SU-DHL-6 (cell line): ENCODE results near the gene GRM8.

Source experiments
- H2AFZ ChIP-seq: fragments of 200-600 bp; sonication (generic); 2 replicates; pipeline ENCODE4 v1.6.1; 2014; ENCODE audit warnings: low read depth, mild to moderate bottlenecking, moderate library complexity, mixed read lengths, antibody characterized with exemption, low read length; ENCODE audit not compliant: severe bottlenecking
- H3F3A ChIP-seq: fragments of 200-600 bp; shearing (Covaris generic); 2 replicates; pipeline ENCODE4 v1.6.0; 2016; ENCODE audit warnings: antibody characterized with exemption, mild to moderate bottlenecking; ENCODE audit not compliant: insufficient read depth
- H3K27ac ChIP-seq: fragments of 200-600 bp; sonication (generic); 2 replicates; pipeline ENCODE4 v1.5.1; 2016; ENCODE audit warnings: low read depth, mild to moderate bottlenecking, low read length, moderate library complexity, mixed read lengths
- H3K27me3 ChIP-seq: fragments of 200-600 bp; sonication (generic), shearing (Covaris generic); 2 replicates; pipeline ENCODE4 v1.6.0; 2014; ENCODE audit warnings: mild to moderate bottlenecking, low read length
- H3K36me3 ChIP-seq: fragments of 200-600 bp; sonication (generic); 2 replicates; pipeline ENCODE4 v1.6.1; 2014; ENCODE audit warnings: mild to moderate bottlenecking, low read length, mixed read lengths
- H3K4me2 ChIP-seq: fragments of 300-600, 200-600 bp; shearing (Covaris generic), sonication (generic); 2 replicates; pipeline ENCODE4 v1.6.0; 2014; ENCODE audit warnings: low read length, low read depth, mild to moderate bottlenecking; ENCODE audit not compliant: poor library complexity, severe bottlenecking
- H3K4me3 ChIP-seq: fragments of 200-600 bp; sonication (generic); 2 replicates; pipeline ENCODE4 v1.5.1; 2014; ENCODE audit warnings: antibody characterized with exemption, low read length, mild to moderate bottlenecking, mixed read lengths; ENCODE audit not compliant: insufficient read depth, poor library complexity, severe bottlenecking
- H3K79me2 ChIP-seq: fragments of 200-600 bp; sonication (generic); 2 replicates; pipeline ENCODE4 v1.6.1; 2014; ENCODE audit warnings: mild to moderate bottlenecking, low read length, moderate library complexity; ENCODE audit not compliant: insufficient read depth
- H3K9ac ChIP-seq: fragments of 200-600 bp; sonication (generic); 2 replicates; pipeline ENCODE4 v1.7.0; 2014; ENCODE audit warnings: mild to moderate bottlenecking, low read length
- H3K9me2 ChIP-seq: fragments of 200-600 bp; sonication (generic); replicated peaks from 2 replicates; pipeline ENCODE4 v1.6.1; 2014; ENCODE audit warnings: low read length; ENCODE audit not compliant: insufficient read depth
- H3K9me3 ChIP-seq: fragments of 200-600 bp; sonication (generic); 2 replicates; pipeline ENCODE4 v1.6.1; 2014; ENCODE audit warnings: low read length, mixed read lengths; ENCODE audit not compliant: insufficient read depth
- H4K20me1 ChIP-seq: fragments of 200-600 bp; sonication (generic); 2 replicates; pipeline ENCODE4 v1.6.1; 2014; ENCODE audit warnings: low read depth, mild to moderate bottlenecking, antibody characterized with exemption, low read length, moderate library complexity, mixed read lengths
- EZH2phosphoT487 ChIP-seq: fragments of 200-600 bp; sonication (generic), shearing (Covaris generic); conservative IDR thresholded peaks from 2 replicates; pipeline ENCODE4 v1.6.1; 2018; ENCODE audit warnings: mild to moderate bottlenecking, antibody characterized with exemption, low read length, moderate library complexity, mixed read lengths
- TF ChIP-seq, protein P1 (sequence below): fragments of 200-600 bp; sonication (generic); IDR thresholded peaks from one replicate; pipeline ENCODE4 v1.5.1; 2017; ENCODE audit warnings: antibody characterized with exemption, mild to moderate bottlenecking, low read length, moderate library complexity; ENCODE audit not compliant: insufficient read depth, poor library complexity, severe bottlenecking

The GRM8 gene

GRCh38 chr7:127162366-127162765, 90.4 kb downstream of the GRM8 start:
- H3K9me2 ChIP-seq = no peaks in the 10 kb centered on the region
- H3K4me2 ChIP-seq = no peak overlapping the region
- no peak overlapping the region for H3K9ac ChIP-seq
- no peak overlapping the region for H3K4me3 ChIP-seq
- H3K27ac ChIP-seq = no peak overlapping the region
- no peaks in the 10 kb centered on the region for H4K20me1 ChIP-seq
- H3K36me3 ChIP-seq = no peaks in the 10 kb centered on the region
- H3K79me2 ChIP-seq = no peaks in the 10 kb centered on the region
- H3F3A ChIP-seq = no peaks in the 10 kb centered on the region
- no peak overlapping the region for H2AFZ ChIP-seq
- TF ChIP-seq, protein P1, sequence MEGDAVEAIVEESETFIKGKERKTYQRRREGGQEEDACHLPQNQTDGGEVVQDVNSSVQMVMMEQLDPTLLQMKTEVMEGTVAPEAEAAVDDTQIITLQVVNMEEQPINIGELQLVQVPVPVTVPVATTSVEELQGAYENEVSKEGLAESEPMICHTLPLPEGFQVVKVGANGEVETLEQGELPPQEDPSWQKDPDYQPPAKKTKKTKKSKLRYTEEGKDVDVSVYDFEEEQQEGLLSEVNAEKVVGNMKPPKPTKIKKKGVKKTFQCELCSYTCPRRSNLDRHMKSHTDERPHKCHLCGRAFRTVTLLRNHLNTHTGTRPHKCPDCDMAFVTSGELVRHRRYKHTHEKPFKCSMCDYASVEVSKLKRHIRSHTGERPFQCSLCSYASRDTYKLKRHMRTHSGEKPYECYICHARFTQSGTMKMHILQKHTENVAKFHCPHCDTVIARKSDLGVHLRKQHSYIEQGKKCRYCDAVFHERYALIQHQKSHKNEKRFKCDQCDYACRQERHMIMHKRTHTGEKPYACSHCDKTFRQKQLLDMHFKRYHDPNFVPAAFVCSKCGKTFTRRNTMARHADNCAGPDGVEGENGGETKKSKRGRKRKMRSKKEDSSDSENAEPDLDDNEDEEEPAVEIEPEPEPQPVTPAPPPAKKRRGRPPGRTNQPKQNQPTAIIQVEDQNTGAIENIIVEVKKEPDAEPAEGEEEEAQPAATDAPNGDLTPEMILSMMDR = no peak
- TF ChIP-seq EZH2phosphoT487 = no peak
- no peaks in the 10 kb centered on the region for H3K27me3 ChIP-seq
- H3K9me3 ChIP-seq = no peaks in the 10 kb centered on the region

DNA sequence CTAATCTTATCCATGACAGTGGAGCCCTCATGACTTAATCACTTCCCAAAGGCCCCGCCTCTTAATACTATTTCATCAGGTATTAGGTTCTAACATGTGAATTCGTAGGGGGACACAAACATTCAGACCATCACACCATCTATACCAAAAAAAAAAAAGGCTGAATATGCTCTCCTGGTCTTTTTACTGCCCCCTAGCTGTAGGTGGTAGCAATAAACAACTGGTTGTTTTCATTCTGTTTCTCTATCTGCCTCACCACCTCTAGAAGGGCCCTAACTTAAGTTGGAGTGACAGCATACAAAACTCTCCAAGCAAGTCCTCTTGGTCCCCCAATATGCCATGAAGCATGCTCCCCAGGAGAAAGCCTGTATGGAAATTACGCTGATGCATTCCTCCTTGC, 94.1 kb downstream of the GRM8 start:
- Histone ChIP-seq H3K27me3 (no peaks in the 10 kb centered on the region), H3K9me2 (no peaks in the 10 kb centered on the region), H3K27ac (no peak overlapping the region)

GRCh38 chr7:127154958-127155357, 97.8 kb downstream of the GRM8 start:
- no peaks in the 10 kb centered on the region for H3F3A ChIP-seq

More for the DNA sequence above, 94.1 kb downstream of the GRM8 start:
- Histone ChIP-seq H3K79me2 (no peaks in the 10 kb centered on the region), H3K4me3 (no peak overlapping the region), H2AFZ (no peak overlapping the region), H4K20me1 (no peaks in the 10 kb centered on the region), H3K36me3 (no peaks in the 10 kb centered on the region), H3F3A (no peaks in the 10 kb centered on the region), H3K9me3 (no peaks in the 10 kb centered on the region), H3K4me2 (no peak overlapping the region), H3K9ac (no peak overlapping the region)
- no peak for TF ChIP-seq EZH2phosphoT487
- TF ChIP-seq, protein P1 = peak; percentile 49

More at GRCh38 chr7:127154958-127155357, 97.8 kb downstream of the GRM8 start:
- no peak overlapping the region for H3K9ac ChIP-seq
- no peaks in the 10 kb centered on the region for H3K27me3 ChIP-seq
- no peaks in the 10 kb centered on the region for H3K9me2 ChIP-seq
- no peaks in the 10 kb centered on the region for H4K20me1 ChIP-seq
- no peaks in the 10 kb centered on the region for H3K9me3 ChIP-seq
- TF ChIP-seq, protein P1 = no peak
- no peak for TF ChIP-seq EZH2phosphoT487
- no peak overlapping the region for H2AFZ ChIP-seq
- H3K36me3 ChIP-seq = no peaks in the 10 kb centered on the region
- H3K79me2 ChIP-seq = no peaks in the 10 kb centered on the region
- no peak overlapping the region for H3K4me2 ChIP-seq
- no peak overlapping the region for H3K4me3 ChIP-seq
- no peak overlapping the region for H3K27ac ChIP-seq
